HEK293 (cell line): ENCODE measurements around the gene DHRS11.

Source experiments
- BCL11B ChIP-seq: fragments of 450-650 bp; formaldehyde crosslinking; IDR thresholded peaks from 2 replicates; pipeline ENCODE4 v1.5.1; 2016; ENCODE audit warnings: low read depth, missing biosample characterization, missing genetic modification characterization
- CTCF ChIP-seq: fragments of 450-650 bp; formaldehyde crosslinking; IDR thresholded peaks from 2 replicates; pipeline ENCODE4 v1.5.1; 2016; ENCODE audit warnings: missing biosample characterization, missing genetic modification characterization
- REST ChIP-seq: fragments of 450-650 bp; formaldehyde crosslinking; IDR thresholded peaks from 2 replicates; pipeline ENCODE4 v1.5.1; 2016; ENCODE audit warnings: missing biosample characterization, missing genetic modification characterization
- SETDB1 ChIP-seq: IDR thresholded peaks from one replicate; pipeline ENCODE4 v1.6.1; 2017; ENCODE audit warnings: mild to moderate bottlenecking, low read length, moderate library complexity, mixed read lengths; ENCODE audit not compliant: insufficient read length
- TCF7L2 ChIP-seq: IDR thresholded peaks from 2 replicates; pipeline ENCODE4 v1.6.1; 2011; ENCODE audit warnings: low read depth, mild to moderate bottlenecking, inconsistent platforms, low read length, moderate library complexity, borderline replicate concordance
- ZNF140 ChIP-seq: fragments of 450-650 bp; formaldehyde crosslinking; IDR thresholded peaks from 2 replicates; pipeline ENCODE4 v1.5.1; 2016; ENCODE audit warnings: missing biosample characterization, missing genetic modification characterization
- ZNF24 ChIP-seq: fragments of 450-650 bp; formaldehyde crosslinking; IDR thresholded peaks from 2 replicates; pipeline ENCODE4 v1.5.1; 2016; ENCODE audit warnings: missing biosample characterization, missing genetic modification characterization
- ZNF274 ChIP-seq, 2 experiments: fragments of 200-500 bp in 1 of 2; fragments of 450-650 bp in 1 of 2; sonication (Bioruptor generic) in 1 of 2; formaldehyde crosslinking in 1 of 2; IDR thresholded peaks; 2 replicates each; pipeline versions ENCODE4 v1.5.1 to v1.6.1; 2014 to 2016; ENCODE audit warnings: borderline replicate concordance in 1 of 2, inconsistent platforms in 1 of 2, low read length in 1 of 2, missing biosample characterization in 1 of 2, missing genetic modification characterization in 1 of 2
- ZNF324 ChIP-seq: fragments of 450-650 bp; formaldehyde crosslinking; IDR thresholded peaks from 2 replicates; pipeline ENCODE4 v1.5.1; 2016; ENCODE audit warnings: missing biosample characterization, missing genetic modification characterization
- ZNF501 ChIP-seq: fragments of 450-650 bp; formaldehyde crosslinking; IDR thresholded peaks from 2 replicates; pipeline ENCODE4 v1.5.1; 2016; ENCODE audit warnings: missing biosample characterization, missing genetic modification characterization
- ZNF558 ChIP-seq: fragments of 450-650 bp; formaldehyde crosslinking; IDR thresholded peaks from 2 replicates; pipeline ENCODE4 v1.5.1; 2016; ENCODE audit warnings: missing biosample characterization, missing genetic modification characterization
- ZNF610 ChIP-seq: fragments of 450-650 bp; formaldehyde crosslinking; IDR thresholded peaks from 2 replicates; pipeline ENCODE4 v1.5.1; 2016; ENCODE audit warnings: missing biosample characterization, missing genetic modification characterization, borderline replicate concordance
- ZNF621 ChIP-seq: fragments of 450-650 bp; formaldehyde crosslinking; IDR thresholded peaks from 2 replicates; pipeline ENCODE4 v1.5.1; 2017; ENCODE audit warnings: missing biosample characterization, missing genetic modification characterization
- TF ChIP-seq, protein P1 (sequence below): fragments of 450-650 bp; formaldehyde crosslinking; IDR thresholded peaks from 2 replicates; pipeline ENCODE4 v1.5.1; 2016; ENCODE audit warnings: missing biosample characterization, missing genetic modification characterization

- TF ChIP-seq ZNF140 (tag by site-specific recombination) (no peak), BCL11B (no peak), TCF7L2 (no peak), ZNF621 (no peak), CTCF (tag by site-specific recombination) (no peak), ZNF324 (tag by site-specific recombination) (no peak), ZNF558 (no peak), ZNF610 (tag by site-specific recombination) (no peak), REST (tag by site-specific recombination) (no peak), ZNF274 (IDR thresholded peaks at IDR 0.05; ENCODE audit: low read length) (no peak), ZNF274 (tag by site-specific recombination; IDR thresholded peaks at IDR 0.05; ENCODE audit: borderline replicate concordance) (no peak), ZNF24 (tag by site-specific recombination) (no peak), ZNF501 (no peak), SETDB1 (no peak)
- TF ChIP-seq, protein P1, sequence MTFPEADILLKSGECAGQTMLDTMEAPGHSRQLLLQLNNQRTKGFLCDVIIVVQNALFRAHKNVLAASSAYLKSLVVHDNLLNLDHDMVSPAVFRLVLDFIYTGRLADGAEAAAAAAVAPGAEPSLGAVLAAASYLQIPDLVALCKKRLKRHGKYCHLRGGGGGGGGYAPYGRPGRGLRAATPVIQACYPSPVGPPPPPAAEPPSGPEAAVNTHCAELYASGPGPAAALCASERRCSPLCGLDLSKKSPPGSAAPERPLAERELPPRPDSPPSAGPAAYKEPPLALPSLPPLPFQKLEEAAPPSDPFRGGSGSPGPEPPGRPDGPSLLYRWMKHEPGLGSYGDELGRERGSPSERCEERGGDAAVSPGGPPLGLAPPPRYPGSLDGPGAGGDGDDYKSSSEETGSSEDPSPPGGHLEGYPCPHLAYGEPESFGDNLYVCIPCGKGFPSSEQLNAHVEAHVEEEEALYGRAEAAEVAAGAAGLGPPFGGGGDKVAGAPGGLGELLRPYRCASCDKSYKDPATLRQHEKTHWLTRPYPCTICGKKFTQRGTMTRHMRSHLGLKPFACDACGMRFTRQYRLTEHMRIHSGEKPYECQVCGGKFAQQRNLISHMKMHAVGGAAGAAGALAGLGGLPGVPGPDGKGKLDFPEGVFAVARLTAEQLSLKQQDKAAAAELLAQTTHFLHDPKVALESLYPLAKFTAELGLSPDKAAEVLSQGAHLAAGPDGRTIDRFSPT (tag by site-specific recombination): no peak
Observed at GRCh38 chr17:36645422-36645821, 53.7 kb downstream of the DHRS11 start.
